ENCODE results near the gene BEGAIN.

GRCh38 chr14:100575266-100575995, 11.8 kb downstream of the BEGAIN start:
- TF ChIP-seq CTCF (IDR thresholded peaks at IDR 0.05): no peak
- TF ChIP-seq POLR2A (IDR thresholded peaks at IDR 0.05): no peak
- TF ChIP-seq POLR2AphosphoS5 (IDR thresholded peaks at IDR 0.05): no peak
- TF ChIP-seq EP300 (IDR thresholded peaks at IDR 0.05): no peak
